ENCODE measurements around the gene SFI1.

Gene SFI1

DNA sequence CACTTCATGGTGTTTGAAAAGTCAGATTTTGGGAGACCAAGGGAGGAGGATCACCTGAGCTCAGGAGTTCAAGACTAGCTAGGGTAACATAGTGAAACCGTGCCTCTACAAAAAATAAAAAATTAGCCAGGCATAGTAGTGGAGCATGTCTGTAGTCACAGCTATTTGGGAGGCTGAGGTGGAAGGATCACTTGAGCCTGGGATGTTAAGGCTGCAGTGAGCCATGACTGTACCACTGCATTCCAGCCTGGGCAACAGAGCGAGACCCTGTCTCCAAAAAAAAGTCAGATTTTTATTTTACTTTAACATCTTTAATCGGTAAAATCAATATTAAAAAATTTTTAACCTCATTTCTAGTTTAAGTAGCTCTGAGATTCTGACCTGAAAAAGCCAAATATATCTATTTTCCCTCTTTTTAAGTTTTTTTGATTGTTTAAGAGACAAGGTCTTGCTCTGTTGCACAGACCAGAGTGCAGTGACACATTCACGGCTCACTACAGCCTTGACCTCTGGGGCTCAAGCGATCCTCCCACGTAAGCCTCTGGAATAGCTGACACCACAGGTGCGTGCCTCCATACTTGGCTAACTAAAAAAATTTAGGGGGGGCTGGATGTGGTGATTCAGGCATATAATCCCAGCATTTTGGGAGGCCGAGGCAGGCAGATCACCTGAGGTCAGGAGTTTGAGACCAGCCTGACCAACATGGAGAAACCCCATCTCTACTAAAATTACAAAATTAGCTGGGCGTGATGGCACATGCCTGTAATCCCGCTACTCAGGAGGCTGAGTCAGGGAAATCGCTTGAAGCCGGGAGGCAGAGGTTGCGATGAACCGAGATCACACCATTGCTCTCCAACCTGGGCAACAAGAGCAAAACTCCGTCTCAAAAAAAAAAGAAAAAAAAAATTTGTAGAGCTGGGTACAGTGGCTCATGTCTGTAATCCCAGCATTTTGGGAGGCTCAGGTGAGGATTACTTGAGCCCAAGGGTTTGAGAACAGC lies 48.4 kb downstream of the SFI1 start:
- Histone ChIP-seq H3K27ac (ENCODE audit: extremely low read depth, low read depth, low read length) (no peak overlapping the region), H3K4me1 (ENCODE audit: control insufficient read depth, insufficient read depth, low read length) (no peaks in the 10 kb centered on the region), H3K36me3 (ENCODE audit: control insufficient read depth in 2 of 2, insufficient read depth in 1 of 2, low read length in 2 of 2) (peaks cover 5 to 17% of the 10 kb centered on the region in 2 experiments; a peak in 2 of 3 replicates), H3K4me3 (ENCODE audit: low read depth, low read length) (no peak overlapping the region), H3K9me3 (ENCODE audit: control insufficient read depth, insufficient read depth, low read depth, low read length) (no peaks in the 10 kb centered on the region)
- CTCF ChIA-PET: interaction anchor here (0.7 to 3.0 kb wide), 4 partner anchors 12 to 84 kb away, joined by 3 to 17 read pairs (median 9); no protein-coding TSS in a partner anchor
- TF ChIP-seq ZIC2 (tag by site-specific recombination; IDR thresholded peaks at IDR 0.05) (no peak), SETDB1 (IDR thresholded peaks at IDR 0.05; ENCODE audit: insufficient read length, low read length) (no peak), YY2 (tag by site-specific recombination; IDR thresholded peaks at IDR 0.05) (no peak), ZBTB48 (tag by site-specific recombination; IDR thresholded peaks at IDR 0.05) (no peak), GLI2 (tag by site-specific recombination; IDR thresholded peaks at IDR 0.05; ENCODE audit: borderline replicate concordance, low read depth) (no peak), ZNF501 (tag by site-specific recombination; IDR thresholded peaks at IDR 0.05) (no peak), GFI1B (tag by site-specific recombination; IDR thresholded peaks at IDR 0.05) (no peak), ZNF391 (tag by site-specific recombination; IDR thresholded peaks at IDR 0.05; ENCODE audit: borderline replicate concordance, low read depth) (no peak), ZNF211 (tag by site-specific recombination; IDR thresholded peaks at IDR 0.05; ENCODE audit: low read depth) (no peak), ZNF544 (tag by site-specific recombination; IDR thresholded peaks at IDR 0.05) (no peak), ZNF664 (tag by site-specific recombination; IDR thresholded peaks at IDR 0.05) (no peak), INSM2 (tag by site-specific recombination; IDR thresholded peaks at IDR 0.05) (no peak), ZNF514 (tag by site-specific recombination; IDR thresholded peaks at IDR 0.05) (no peak), ZNF202 (tag by site-specific recombination; IDR thresholded peaks at IDR 0.05; ENCODE audit: borderline replicate concordance) (no peak), ZSCAN5A (tag by site-specific recombination; IDR thresholded peaks at IDR 0.05) (no peak)
- TF ChIP-seq, protein P1, sequence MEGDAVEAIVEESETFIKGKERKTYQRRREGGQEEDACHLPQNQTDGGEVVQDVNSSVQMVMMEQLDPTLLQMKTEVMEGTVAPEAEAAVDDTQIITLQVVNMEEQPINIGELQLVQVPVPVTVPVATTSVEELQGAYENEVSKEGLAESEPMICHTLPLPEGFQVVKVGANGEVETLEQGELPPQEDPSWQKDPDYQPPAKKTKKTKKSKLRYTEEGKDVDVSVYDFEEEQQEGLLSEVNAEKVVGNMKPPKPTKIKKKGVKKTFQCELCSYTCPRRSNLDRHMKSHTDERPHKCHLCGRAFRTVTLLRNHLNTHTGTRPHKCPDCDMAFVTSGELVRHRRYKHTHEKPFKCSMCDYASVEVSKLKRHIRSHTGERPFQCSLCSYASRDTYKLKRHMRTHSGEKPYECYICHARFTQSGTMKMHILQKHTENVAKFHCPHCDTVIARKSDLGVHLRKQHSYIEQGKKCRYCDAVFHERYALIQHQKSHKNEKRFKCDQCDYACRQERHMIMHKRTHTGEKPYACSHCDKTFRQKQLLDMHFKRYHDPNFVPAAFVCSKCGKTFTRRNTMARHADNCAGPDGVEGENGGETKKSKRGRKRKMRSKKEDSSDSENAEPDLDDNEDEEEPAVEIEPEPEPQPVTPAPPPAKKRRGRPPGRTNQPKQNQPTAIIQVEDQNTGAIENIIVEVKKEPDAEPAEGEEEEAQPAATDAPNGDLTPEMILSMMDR (tag by site-specific recombination; IDR thresholded peaks at IDR 0.05): no peak
- TF ChIP-seq, protein P2, sequence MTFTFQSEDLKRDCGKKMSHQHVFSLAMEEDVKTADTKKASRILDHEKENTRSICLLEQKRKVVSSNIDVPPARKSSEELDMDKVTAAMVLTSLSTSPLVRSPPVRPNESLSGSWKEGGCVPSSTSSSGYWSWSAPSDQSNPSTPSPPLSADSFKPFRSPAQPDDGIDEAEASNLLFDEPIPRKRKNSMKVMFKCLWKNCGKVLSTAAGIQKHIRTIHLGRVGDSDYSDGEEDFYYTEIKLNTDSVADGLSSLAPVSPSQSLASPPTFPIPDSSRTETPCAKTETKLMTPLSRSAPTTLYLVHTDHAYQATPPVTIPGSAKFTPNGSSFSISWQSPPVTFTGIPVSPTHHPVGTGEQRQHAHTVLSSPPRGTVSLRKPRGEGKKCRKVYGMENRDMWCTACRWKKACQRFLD (tag by site-specific recombination; IDR thresholded peaks at IDR 0.05): no peak
- TF ChIP-seq, protein P3, sequence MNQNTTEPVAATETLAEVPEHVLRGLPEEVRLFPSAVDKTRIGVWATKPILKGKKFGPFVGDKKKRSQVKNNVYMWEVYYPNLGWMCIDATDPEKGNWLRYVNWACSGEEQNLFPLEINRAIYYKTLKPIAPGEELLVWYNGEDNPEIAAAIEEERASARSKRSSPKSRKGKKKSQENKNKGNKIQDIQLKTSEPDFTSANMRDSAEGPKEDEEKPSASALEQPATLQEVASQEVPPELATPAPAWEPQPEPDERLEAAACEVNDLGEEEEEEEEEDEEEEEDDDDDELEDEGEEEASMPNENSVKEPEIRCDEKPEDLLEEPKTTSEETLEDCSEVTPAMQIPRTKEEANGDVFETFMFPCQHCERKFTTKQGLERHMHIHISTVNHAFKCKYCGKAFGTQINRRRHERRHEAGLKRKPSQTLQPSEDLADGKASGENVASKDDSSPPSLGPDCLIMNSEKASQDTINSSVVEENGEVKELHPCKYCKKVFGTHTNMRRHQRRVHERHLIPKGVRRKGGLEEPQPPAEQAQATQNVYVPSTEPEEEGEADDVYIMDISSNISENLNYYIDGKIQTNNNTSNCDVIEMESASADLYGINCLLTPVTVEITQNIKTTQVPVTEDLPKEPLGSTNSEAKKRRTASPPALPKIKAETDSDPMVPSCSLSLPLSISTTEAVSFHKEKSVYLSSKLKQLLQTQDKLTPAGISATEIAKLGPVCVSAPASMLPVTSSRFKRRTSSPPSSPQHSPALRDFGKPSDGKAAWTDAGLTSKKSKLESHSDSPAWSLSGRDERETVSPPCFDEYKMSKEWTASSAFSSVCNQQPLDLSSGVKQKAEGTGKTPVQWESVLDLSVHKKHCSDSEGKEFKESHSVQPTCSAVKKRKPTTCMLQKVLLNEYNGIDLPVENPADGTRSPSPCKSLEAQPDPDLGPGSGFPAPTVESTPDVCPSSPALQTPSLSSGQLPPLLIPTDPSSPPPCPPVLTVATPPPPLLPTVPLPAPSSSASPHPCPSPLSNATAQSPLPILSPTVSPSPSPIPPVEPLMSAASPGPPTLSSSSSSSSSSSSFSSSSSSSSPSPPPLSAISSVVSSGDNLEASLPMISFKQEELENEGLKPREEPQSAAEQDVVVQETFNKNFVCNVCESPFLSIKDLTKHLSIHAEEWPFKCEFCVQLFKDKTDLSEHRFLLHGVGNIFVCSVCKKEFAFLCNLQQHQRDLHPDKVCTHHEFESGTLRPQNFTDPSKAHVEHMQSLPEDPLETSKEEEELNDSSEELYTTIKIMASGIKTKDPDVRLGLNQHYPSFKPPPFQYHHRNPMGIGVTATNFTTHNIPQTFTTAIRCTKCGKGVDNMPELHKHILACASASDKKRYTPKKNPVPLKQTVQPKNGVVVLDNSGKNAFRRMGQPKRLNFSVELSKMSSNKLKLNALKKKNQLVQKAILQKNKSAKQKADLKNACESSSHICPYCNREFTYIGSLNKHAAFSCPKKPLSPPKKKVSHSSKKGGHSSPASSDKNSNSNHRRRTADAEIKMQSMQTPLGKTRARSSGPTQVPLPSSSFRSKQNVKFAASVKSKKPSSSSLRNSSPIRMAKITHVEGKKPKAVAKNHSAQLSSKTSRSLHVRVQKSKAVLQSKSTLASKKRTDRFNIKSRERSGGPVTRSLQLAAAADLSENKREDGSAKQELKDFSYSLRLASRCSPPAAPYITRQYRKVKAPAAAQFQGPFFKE (tag by site-specific recombination; IDR thresholded peaks at IDR 0.05; ENCODE audit: borderline replicate concordance): no peak
- POLR2A ChIA-PET: no interaction called here
